PC-9 (cell line): ENCODE data around the gene CRB2.

ENCODE experiments used
- CTCF ChIP-seq: fragments of 200-600 bp; sonication (generic); conservative IDR thresholded peaks from 2 replicates; pipeline ENCODE4 v1.6.1; 2017; ENCODE audit warnings: mixed run types, antibody characterized with exemption, mild to moderate bottlenecking, moderate library complexity
- EZH2 ChIP-seq: fragments of 200-600 bp; sonication (generic); IDR thresholded peaks from 2 replicates; pipeline ENCODE4 v1.8.0; 2017; ENCODE audit warnings: antibody characterized with exemption, low read depth

GRCh38 chr9:123406691-123407216, 50.8 kb downstream of the CRB2 start:
- TF ChIP-seq EZH2 (no peak), CTCF (no peak)
